Stomach (tissue), 19 donors: ENCODE measurements around the gene TEX29. TPM values are rescaled to one million over a fixed set of nuclear protein-coding genes. Genes with fewer than 3 reads are reported as not detected.

Experiments
- DNase-seq, 2 donors: peaks; one replicate each; pipeline versions ENCODE4 v3.0.0 to v3.0.0-alpha.2; 2013 to 2019
- H3K27ac ChIP-seq, 5 donors: fragments of 200-600 bp in 4 of 5; sonication (generic) in 4 of 5; one replicate each; pipeline ENCODE4 v1.5.1; 2013 to 2019; ENCODE audit warnings: mild to moderate bottlenecking in 1 of 5, moderate library complexity in 1 of 5
- H3K27me3 ChIP-seq, 3 donors: fragments of 200-600 bp; sonication (generic); one replicate each; pipeline ENCODE4 v1.5.1; 2017 to 2019; ENCODE audit warnings: mixed run types in 1 of 3
- H3K36me3 ChIP-seq, 4 donors: fragments of 200-600 bp; sonication (generic); 1 replicate in 3 of 4; 2 replicates in 1 of 4; pipeline ENCODE4 v1.5.1; 2016 to 2019
- H3K4me1 ChIP-seq, 4 donors: fragments of 200-600 bp; sonication (generic); one replicate each; pipeline ENCODE4 v1.5.1; 2016 to 2019
- H3K4me3 ChIP-seq, 4 donors: fragments of 200-600 bp; sonication (generic) in 3 of 4; one replicate each; pipeline ENCODE4 v1.5.1; 2016 to 2019; ENCODE audit warnings: mild to moderate bottlenecking in 1 of 4
- H3K9me3 ChIP-seq, 4 donors: fragments of 200-600 bp; sonication (generic); one replicate each; pipeline ENCODE4 v1.5.1; 2016 to 2019
- EP300 ChIP-seq: sonication (generic); formaldehyde crosslinking; IDR thresholded peaks from one replicate; pipeline ENCODE4 v1.6.1; 2017; ENCODE audit warnings: antibody characterized with exemption
- POLR2A ChIP-seq, 4 donors: fragments of 450-650 bp; IDR thresholded peaks; one replicate each; pipeline ENCODE4 v1.6.1; 2016; ENCODE audit warnings: antibody characterized with exemption in 4 of 4, control low read depth in 2 of 4, mild to moderate bottlenecking in 1 of 4, moderate library complexity in 1 of 4
- POLR2AphosphoS5 ChIP-seq, 3 donors: sonication (generic); formaldehyde crosslinking; IDR thresholded peaks; one replicate each; pipeline ENCODE4 v1.6.1; 2016; ENCODE audit warnings: antibody characterized with exemption in 3 of 3
- WGBS, 5 donors: extraction: QIAGEN DNeasy Blood & Tissue Kit in 3 of 5; methylation state at CpG; one replicate each; pipeline versions ENCODE4 v1.1.5 to v1.1.7; 2013 to 2018; 5-methylcytosine and 5-hydroxymethylcytosine counted together
- intact Hi-C: fragments of 100-400 bp; cut with DNase I; formaldehyde crosslinking; loops from one replicate; pipeline ENCODE4 v1.15.1; 2023; ENCODE audit warnings: low total_unique reads
- long read RNA-seq, 10 donors: transcript quantifications; one replicate each; lab custom pipeline, GENCODE V29; 2026
- polyA plus RNA-seq, 3 donors: library from polyadenylated mRNA; stranded (reverse); fragments of 200-250 nt; gene quantifications; one replicate each; pipeline ENCODE4 v1.2.3, GENCODE V29; 2013
- total RNA-seq, 5 donors: library from RNA; depleted of rRNA; stranded (reverse); fragments of >200 nt; gene quantifications; one replicate each; pipeline versions ENCODE4 v1.1.0 to v1.2.3, GENCODE V29; 2014 to 2016
- TF ChIP-seq, protein P1 (sequence below), 7 experiments: fragments of 450-650 bp in 4 of 7; fragments of 200-600 bp in 3 of 7; sonication (generic) in 3 of 7; IDR thresholded peaks; one replicate each; pipeline ENCODE4 v1.5.1; 2016 to 2019; ENCODE audit warnings: antibody characterized with exemption in 7 of 7, control low read depth in 2 of 7, mild to moderate bottlenecking in 1 of 7
- donor health status: healthy with polysubstance abuse.
- donor health status: Bipolar disorder and iron deficiency.
- donor health status: healthy.

Gene TEX29
- total RNA-seq (not detected), polyA plus RNA-seq (1 to 10 TPM in 1 of 3 donors, under 1 TPM in 1, not detected in 1; 0.87 to 2.2 TPM)
- long read RNA-seq, donor 1, result 0 reads
- long read RNA-seq, donor 2, result 0 reads
- long read RNA-seq, donor 3, result 0 reads
- long read RNA-seq, donor 4, result 0 reads
- long read RNA-seq, donor 5, result 0 reads
- long read RNA-seq, donor 6, result 0 reads
- long read RNA-seq, donor 7, result 0 reads
- long read RNA-seq, donor 8, result 0 reads
- long read RNA-seq, donor 9, result 0 reads
- long read RNA-seq, donor 10, result 0 reads

DNA sequence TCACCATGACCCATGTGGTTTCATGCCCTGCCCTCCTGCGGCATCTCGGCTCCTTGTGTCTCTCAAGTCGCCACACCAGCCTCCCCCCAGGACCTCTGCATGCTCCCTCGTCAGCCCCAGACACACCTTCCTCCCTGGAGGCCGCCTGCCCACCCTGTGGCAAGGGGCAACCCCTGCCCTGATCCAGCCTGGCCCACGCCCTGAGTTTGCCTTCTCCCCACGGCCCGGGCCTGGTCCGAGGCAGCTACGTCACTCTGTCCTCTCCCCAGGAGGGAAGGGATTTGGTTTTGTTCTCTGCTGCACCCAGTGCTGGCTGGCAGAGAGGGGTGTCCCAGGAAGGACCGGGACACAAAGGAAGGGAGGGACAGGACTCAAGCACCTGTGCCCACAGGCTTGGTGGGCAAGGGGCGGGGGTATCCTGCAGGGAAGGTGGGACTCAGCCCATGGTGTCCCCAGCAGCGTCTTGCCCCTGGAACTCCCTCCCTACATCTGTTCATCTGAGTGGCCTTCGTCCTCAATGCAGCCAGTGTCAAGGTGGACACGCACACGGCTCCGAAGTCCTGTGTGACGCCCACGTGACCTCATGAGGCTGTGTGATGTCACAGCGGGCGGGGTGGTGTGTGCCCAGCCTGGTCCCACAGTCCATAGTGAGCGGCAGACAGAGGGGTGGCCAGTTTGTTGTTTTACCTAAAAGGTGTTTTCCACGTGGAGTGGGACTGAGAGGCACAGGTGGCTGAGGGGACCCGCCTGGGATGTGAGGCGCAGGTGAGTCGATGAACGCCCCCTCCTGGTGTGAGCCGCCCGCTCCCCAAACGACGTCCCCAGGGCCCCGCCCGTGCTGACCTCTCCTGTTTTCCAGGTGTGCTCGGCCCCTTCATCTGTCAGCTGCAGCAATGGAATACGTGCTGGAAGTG lies at the start of gene TEX29:
Gene TEX29 (plus strand): TSS at position 645 of the 914 bp plus-strand sequence. CDS start 249 bp downstream, at position 894.
- whole genome bisulfite sequencing, 5 donors, result 57 to 64% (median 63%) methylated on average over 15 to 35 of the region's 35 CpGs
- intact Hi-C loops, result no loop called here

DNA sequence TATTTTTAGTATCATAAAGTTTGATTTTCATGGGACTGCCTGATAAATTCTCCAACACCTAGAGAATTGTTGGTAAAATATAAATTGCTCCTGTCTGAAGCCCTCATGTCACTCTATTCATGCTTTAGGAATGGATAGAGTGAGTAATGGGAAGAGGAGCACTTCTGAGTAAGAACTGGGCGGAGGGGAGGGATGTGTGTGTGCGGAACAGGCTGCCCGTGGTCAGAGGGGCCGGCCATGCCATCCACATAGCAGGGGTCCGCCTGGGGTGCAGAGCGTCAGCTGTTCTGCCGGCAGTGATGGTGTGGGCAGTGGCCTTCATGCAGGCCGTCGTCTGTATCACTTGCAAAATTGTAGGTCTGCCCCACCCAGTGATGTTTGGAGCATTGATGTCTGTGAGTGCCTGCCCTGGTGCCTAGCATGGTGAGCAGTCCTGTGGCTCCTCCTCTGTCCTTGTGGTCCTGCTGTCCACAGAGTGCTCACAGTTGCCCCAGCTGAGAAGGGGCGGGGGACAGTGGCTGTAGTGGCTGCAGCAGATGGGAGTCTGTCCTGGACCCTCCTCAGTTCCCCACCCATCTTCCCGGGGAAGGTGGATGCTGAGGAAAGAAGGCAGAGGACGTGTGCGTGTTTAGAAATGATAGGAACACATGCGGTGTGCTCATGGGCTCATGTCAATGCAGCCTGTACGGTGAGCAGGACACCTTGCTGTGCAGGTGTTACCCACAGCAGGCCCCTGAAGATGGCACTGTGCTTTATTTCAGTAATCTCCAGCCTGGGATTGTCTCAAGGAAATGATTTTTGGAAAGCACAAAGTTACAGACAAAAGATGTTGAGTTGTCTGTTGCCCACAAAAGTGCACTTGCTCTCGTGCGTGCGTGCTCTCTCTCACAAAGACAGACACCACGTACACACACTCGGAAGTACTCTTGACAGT lies 49.4 kb upstream of the TEX29 start:
- Histone ChIP-seq H3K4me3 (no peak overlapping the region), H3K4me1 (peaks cover 0 to 11% (median 3%) of the 10 kb centered on the region in 4 donors), H3K27ac (no peak overlapping the region), H3K9me3 (no peaks in the 10 kb centered on the region), H3K27me3 (no peaks in the 10 kb centered on the region), H3K36me3 (peaks cover 28 to 89% (median 82%) of the 10 kb centered on the region in 4 donors)
- 89 to 94% (median 93%) methylated on average over 20 of the region's 20 CpGs for WGBS, 5 donors
- no peak for DNase-seq
- intact Hi-C loops, result no loop called here
- TF ChIP-seq POLR2AphosphoS5 (IDR thresholded peaks at IDR 0.05) (no peak), POLR2A (IDR thresholded peaks at IDR 0.05) (no peak), EP300 (no peak)
- TF ChIP-seq, protein P1, sequence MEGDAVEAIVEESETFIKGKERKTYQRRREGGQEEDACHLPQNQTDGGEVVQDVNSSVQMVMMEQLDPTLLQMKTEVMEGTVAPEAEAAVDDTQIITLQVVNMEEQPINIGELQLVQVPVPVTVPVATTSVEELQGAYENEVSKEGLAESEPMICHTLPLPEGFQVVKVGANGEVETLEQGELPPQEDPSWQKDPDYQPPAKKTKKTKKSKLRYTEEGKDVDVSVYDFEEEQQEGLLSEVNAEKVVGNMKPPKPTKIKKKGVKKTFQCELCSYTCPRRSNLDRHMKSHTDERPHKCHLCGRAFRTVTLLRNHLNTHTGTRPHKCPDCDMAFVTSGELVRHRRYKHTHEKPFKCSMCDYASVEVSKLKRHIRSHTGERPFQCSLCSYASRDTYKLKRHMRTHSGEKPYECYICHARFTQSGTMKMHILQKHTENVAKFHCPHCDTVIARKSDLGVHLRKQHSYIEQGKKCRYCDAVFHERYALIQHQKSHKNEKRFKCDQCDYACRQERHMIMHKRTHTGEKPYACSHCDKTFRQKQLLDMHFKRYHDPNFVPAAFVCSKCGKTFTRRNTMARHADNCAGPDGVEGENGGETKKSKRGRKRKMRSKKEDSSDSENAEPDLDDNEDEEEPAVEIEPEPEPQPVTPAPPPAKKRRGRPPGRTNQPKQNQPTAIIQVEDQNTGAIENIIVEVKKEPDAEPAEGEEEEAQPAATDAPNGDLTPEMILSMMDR (IDR thresholded peaks at IDR 0.05), result no peak

More for the DNA sequence above, at the start of gene TEX29:
- no peaks in the 10 kb centered on the region for H3K9me3 ChIP-seq
- H3K4me3 ChIP-seq, result no peak within 1 kb of the TSS
- TF ChIP-seq, protein P1 (IDR thresholded peaks at IDR 0.05), result no peak
- TF ChIP-seq POLR2AphosphoS5 (IDR thresholded peaks at IDR 0.05) (no peak), EP300 (no peak), POLR2A (IDR thresholded peaks at IDR 0.05) (no peak)
- DNase-seq, result no peak
- H3K27me3 ChIP-seq, result no peaks in the 10 kb centered on the region
- no peak within 1 kb of the TSS for H3K27ac ChIP-seq
- peaks cover 0 to 21% (median 12%) of the 10 kb centered on the region in 4 donors for H3K36me3 ChIP-seq
- H3K4me1 ChIP-seq, result no peaks in the 10 kb centered on the region

DNA sequence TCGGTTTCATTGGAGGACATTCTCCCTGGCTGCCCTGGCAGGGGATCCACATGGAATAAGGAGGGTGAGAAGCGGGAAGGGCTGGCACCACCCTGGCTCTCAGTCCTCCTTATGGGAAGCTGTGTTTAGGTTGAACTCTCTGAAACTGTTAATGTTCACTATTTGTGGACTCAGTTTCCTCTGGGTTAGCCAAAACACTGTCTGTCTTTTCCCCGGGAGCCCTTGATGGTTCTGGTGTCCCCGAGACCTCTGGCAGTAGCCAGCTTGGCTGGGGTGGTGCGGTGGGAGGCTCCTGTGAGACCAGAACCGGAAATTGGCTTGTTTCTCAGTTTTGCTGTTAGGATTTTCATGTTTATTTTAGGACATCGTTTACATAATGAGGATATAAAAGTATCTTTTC lies 48.3 kb upstream of the TEX29 start:
- 66 to 81% (median 74%) methylated on average over 7 of the region's 7 CpGs for WGBS, 5 donors
- H3K36me3 ChIP-seq, result peaks cover 25 to 89% (median 85%) of the 10 kb centered on the region in 4 donors
- H3K4me3 ChIP-seq, result no peak overlapping the region
- peaks cover 0 to 11% (median 3%) of the 10 kb centered on the region in 4 donors for H3K4me1 ChIP-seq
- H3K9me3 ChIP-seq, result no peaks in the 10 kb centered on the region
- TF ChIP-seq POLR2AphosphoS5 (IDR thresholded peaks at IDR 0.05), result no peak
- no peak for TF ChIP-seq EP300
- TF ChIP-seq, protein P1 (IDR thresholded peaks at IDR 0.05), result no peak
- no peak for TF ChIP-seq POLR2A (IDR thresholded peaks at IDR 0.05)
- intact Hi-C loops, result no loop called here
- DNase-seq, result no peak
- H3K27me3 ChIP-seq, result no peaks in the 10 kb centered on the region
- H3K27ac ChIP-seq, result peak overlapping the region in 2 of 5 donors; percentile 20 to 44
